HAP-1 (cell line): Measurements from ENCODE around the gene PHF24.
A peak's percentile ranks its signal among the peaks of the same experiment; 100 is the strongest.
"Not testable (repeated sequence)": the region's sequence is repeated elsewhere in the genome, so short reads cannot be mapped to it uniquely, and the experiment has no call there.

Experiments
- DNase-seq, 2 experiments: peaks; one replicate each; pipeline ENCODE4 v3.0.0-alpha.2; 2016 to 2020; ENCODE audit warnings: low spot score in 2 of 2
- H3K27me3 ChIP-seq: fragments of 250-450 bp; sonication (Bioruptor Pico); 2 replicates; pipeline ENCODE4 v1.5.1; 2020; ENCODE audit warnings: low read depth, mild to moderate bottlenecking, moderate library complexity
- H3K36me3 ChIP-seq: fragments of 250-450 bp; sonication (Bioruptor Pico); replicated peaks from 2 replicates; pipeline ENCODE4 v1.5.1; 2020; ENCODE audit warnings: mild to moderate bottlenecking
- H3K4me1 ChIP-seq: fragments of 250-450 bp; sonication (Bioruptor Pico); 2 replicates; pipeline ENCODE4 v1.5.1; 2020; ENCODE audit warnings: mild to moderate bottlenecking
- H3K4me3 ChIP-seq: fragments of 250-450 bp; sonication (Bioruptor Pico); 2 replicates; pipeline ENCODE4 v1.5.1; 2020; ENCODE audit warnings: mild to moderate bottlenecking, moderate library complexity
- H3K9me3 ChIP-seq: fragments of 250-450 bp; sonication (Bioruptor Pico); 2 replicates; pipeline ENCODE4 v1.5.1; 2020; ENCODE audit warnings: mild to moderate bottlenecking, moderate library complexity
- in situ Hi-C: fragments of 300-500 bp; cut with MboI; formaldehyde crosslinking; loops from 3 replicates; pipeline ENCODE4 v1.14.3; 2020; ENCODE audit warnings: low sequenced_read_pairs, inconsistent platforms, mixed read lengths

Gene PHF24

DNA sequence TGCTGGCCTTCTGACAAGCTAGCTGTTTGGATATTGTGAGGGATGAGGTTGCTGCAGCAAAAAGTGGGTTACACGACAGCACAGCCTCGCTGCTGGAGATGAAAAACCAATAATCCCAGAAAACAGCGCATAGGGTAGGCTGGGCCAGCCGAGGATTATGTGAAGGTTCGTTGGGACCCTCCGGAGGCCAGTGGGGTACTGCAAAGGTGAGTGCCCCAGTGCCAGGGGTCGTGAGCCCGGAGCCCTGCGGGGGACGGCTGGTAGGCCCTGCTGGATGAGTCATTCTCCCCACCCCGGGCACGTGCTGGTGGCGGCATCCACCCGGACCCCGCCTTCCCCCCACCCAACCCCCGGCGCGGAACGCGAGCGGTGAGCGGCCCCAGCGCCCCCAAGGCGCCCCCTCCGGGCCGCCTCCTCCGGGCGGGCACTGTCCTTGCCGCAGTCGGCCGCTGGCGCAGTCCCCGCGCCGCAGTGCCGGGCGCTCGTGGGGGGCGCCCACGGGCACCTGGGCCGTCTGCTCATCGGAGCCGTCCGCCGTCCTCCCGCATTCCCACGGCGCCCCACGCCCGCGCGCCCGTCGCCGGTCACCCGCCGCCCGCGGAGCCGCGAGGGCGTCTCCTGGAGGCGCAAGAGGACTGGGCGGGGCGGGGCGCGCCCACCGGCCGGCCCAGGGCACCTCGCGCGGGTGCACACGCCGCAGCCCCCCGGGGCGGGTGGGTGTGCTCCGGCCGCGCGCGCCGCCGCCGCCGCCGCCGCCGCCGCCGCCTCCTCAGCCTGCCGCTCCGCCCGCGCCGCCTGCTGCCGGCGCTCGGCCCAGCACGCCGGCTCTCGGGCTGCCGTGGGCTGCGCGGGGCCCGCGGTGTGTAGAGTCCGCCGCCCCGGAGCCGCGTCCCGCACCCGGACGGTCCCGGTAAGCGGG is at the start of gene PHF24:
Gene PHF24, plus strand, starts transcription at position 794 of the 919 bp plus-strand sequence. CDS start 13,014 bp downstream, outside the sequence.
- Histone ChIP-seq H3K9me3 (no peaks in the 10 kb centered on the region), H3K27me3 (peaks cover 61% of the 10 kb centered on the region), H3K4me1 (no peaks in the 10 kb centered on the region), H3K36me3 (no peaks in the 10 kb centered on the region), H3K4me3 (peak within 1 kb of the TSS; percentile 14)
- peak in 1 of 2 experiments; percentile 21 for DNase-seq
- in situ Hi-C loops = no loop called here

- H3K4me3 ChIP-seq = no peak overlapping the region
- DNase-seq = no peak
- no peaks in the 10 kb centered on the region for H3K36me3 ChIP-seq
- H3K27me3 ChIP-seq = peaks cover 5% of the 10 kb centered on the region; the same call in 1 of the 2 replicates
- no peaks in the 10 kb centered on the region for H3K9me3 ChIP-seq
- H3K4me1 ChIP-seq = no peaks in the 10 kb centered on the region
- in situ Hi-C loops = no loop called here
Observed at GRCh38 chr9:34927061-34927460, 31.0 kb upstream of the PHF24 start.

DNA sequence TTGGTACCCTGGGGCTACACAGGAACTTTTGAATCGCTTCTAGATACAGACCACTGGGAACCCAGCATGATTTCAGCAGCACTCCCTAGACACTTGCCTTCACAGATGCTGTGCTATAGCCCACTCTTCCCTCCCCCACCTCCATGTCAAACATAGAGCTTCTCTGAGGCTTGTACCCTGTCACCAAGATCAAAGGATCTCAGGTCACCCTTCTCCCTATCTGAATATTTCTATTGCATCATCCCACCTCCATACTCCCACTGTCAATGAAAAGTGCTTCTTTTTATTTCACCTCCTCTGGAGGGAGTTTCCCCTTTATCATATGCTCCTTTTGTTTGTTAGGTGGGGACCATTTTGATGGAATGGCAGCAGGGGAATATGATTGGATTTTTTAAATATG is 29.2 kb upstream of the PHF24 start:
- no peaks in the 10 kb centered on the region for H3K4me1 ChIP-seq
- DNase-seq = no peak
- H3K9me3 ChIP-seq = no peaks in the 10 kb centered on the region
- H3K36me3 ChIP-seq = no peaks in the 10 kb centered on the region
- H3K4me3 ChIP-seq = no peak overlapping the region
- H3K27me3 ChIP-seq = 0 out of 2 replicates have a peak, but pooled peaks cover 5% of the 10 kb centered on the region
- in situ Hi-C loops = no loop called here

DNA sequence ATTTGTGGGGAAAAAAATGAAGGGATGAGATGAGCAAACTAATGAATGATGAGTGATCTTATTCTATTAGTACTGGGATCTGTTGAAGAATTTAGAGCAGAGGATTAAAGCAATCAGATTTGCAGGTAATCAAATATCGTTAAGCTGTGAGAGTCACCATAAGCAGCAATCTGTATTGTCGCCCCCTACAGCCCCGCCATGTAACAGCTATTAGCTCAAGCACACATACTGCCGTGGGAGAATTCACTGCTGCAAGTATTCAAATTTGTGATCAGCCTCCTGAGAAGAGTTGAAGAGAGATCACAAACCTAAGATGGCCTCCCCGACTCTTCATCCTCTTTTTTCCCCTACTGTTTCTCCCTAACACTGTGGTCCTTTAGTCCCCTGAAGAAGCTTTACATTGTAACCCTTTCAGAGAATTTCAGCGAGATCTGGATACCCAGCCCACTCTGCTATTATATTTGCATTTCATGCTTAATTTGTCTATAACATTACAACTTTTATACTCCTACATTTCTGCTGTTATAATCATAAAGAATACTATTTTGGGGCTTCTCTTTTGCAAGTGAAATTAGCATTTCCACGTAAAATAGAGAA is 28.5 kb upstream of the PHF24 start:
- Histone ChIP-seq H3K4me1 (no peaks in the 10 kb centered on the region), H3K27me3 (0 out of 2 replicates have a peak, but pooled peaks cover 5% of the 10 kb centered on the region), H3K4me3 (no peak overlapping the region), H3K9me3 (no peaks in the 10 kb centered on the region), H3K36me3 (no peaks in the 10 kb centered on the region)
- DNase-seq = peak; percentile 27 to 65
- in situ Hi-C loops = no loop called here

DNA sequence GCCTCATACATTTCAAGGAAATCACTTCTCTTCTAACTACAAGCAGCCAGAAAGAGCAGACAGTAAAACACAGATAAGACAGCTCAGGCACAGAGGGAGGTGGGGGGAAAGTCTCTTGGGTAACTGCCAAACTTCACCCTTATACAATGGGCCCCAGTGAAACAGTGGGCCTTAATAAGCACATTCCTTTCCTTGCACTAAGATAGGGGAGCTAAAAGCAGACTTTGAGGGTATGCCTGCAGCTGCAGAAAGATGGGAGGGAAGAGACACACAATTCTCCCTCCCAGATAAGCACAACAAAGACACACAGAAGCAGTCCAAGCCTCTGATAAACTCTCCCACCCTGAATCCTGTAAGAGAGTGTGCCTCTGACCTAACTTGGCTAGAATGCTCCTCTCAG is 18.1 kb upstream of the PHF24 start:
- H3K9me3 ChIP-seq, H3K27me3 ChIP-seq, DNase-seq, H3K4me3 ChIP-seq, H3K4me1 ChIP-seq, in situ Hi-C loops, H3K36me3 ChIP-seq: not testable (repeated sequence)

DNA sequence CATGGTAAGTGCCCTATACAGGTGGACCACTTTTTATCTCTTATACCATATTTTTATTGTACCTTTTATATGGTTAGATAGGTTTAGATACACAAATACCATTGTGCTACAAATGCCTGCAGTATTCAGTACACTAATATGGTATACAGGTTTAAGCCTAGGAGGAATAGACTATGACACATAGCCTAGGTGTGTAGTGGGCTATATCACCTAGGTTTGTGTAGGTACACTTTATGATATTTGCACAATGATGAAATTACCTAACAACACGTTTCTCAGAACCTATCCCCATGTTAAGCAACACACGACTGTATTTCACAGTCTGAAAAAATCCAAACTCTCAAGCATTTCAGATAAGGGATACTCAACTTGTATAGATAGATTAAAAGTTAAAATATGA is 9.6 kb upstream of the PHF24 start:
- Histone ChIP-seq H3K4me1 (no peaks in the 10 kb centered on the region), H3K9me3 (no peaks in the 10 kb centered on the region; the same call in 1 of the 2 replicates), H3K36me3 (no peaks in the 10 kb centered on the region), H3K4me3 (no peak overlapping the region), H3K27me3 (0 out of 2 replicates have a peak, but pooled peaks cover 2% of the 10 kb centered on the region)
- in situ Hi-C loops = no loop called here
- DNase-seq = no peak

DNA sequence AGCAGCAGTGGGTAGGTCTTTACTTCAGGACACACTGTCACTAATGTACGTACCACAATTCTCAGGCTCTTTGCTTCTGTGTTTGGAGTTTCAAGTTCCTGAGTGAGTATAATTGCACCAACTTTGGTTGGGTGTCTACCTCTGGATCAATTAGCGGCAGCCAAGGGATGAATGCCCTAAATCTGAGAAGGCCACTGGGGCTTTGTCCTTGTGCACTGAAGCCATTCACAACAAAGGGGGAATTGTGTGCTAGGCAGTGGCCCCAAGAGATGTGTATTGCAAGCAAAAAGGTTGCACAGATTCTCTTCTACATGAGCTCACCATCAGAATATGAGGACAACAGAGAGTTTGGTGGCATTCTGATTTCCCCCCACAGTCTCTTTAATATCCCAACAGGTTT is 3.9 kb upstream of the PHF24 start:
- Histone ChIP-seq H3K9me3 (no peaks in the 10 kb centered on the region; the same call in 1 of the 2 replicates), H3K4me1 (no peaks in the 10 kb centered on the region), H3K4me3 (no peak overlapping the region), H3K36me3 (no peaks in the 10 kb centered on the region), H3K27me3 (peaks cover 39% of the 10 kb centered on the region)
- no peak for DNase-seq
- in situ Hi-C loops = no loop called here

DNA sequence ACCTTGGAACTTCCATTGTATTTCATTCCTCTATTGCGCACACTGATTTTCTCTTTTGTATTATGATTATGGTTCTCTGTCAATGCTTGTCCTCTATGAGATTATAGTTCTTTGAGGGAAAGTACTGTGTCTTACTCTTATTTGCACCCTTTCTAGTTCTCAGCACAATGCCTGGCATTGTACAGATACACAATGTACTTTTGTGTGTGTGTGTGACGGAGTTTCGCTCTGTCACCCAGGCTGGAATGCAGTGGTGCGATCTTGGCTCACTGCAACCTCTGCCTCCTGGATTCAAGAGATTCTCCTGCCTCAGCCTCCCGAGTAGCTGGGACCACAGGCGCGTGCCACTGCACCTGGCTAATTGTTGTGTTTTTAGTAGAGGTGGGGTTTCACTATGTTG is 2.0 kb upstream of the PHF24 start:
- H3K36me3 ChIP-seq, H3K9me3 ChIP-seq, DNase-seq, H3K4me3 ChIP-seq, in situ Hi-C loops, H3K4me1 ChIP-seq: not testable (repeated sequence)
- peaks cover 58% of the 10 kb centered on the region for H3K27me3 ChIP-seq

- no peaks in the 10 kb centered on the region; the same call in 1 of the 2 replicates for H3K9me3 ChIP-seq
- no peak overlapping the region for H3K4me3 ChIP-seq
- no peaks in the 10 kb centered on the region for H3K36me3 ChIP-seq
- DNase-seq = no peak
- no peaks in the 10 kb centered on the region for H3K4me1 ChIP-seq
- in situ Hi-C loops = no loop called here
- H3K27me3 ChIP-seq = peaks cover 58% of the 10 kb centered on the region
Observed at GRCh38 chr9:34956648-34957047, 1.4 kb upstream of the PHF24 start.

DNA sequence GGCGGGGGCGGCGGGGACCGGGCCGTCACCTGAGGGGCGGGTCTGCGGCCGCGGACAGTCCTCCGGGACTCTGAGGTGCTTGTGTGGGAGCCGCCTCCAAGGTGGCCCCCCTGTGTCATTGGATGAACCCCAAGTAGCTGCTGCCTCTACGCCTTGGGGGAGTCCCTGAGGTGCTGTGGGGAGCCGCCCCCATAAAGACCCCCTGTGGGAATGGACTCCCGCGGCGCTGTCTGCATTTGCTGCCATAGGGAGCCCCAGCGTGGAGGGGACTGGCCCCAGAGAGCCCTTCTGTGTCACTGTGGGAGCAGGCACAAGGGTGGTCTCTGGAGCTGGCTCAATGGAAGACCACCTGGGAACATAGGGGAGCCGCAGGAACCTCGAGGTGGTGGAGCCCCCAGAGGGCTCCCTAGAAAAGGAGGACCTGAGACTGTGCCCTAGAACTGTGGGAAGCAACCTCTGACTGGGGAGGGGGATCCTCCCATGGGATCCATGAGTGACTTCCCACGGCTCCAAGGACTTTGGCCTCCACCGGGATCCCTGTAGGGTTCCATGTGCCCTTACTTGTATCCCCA is 412 bp downstream of the PHF24 start:
- no peak for DNase-seq
- in situ Hi-C loops = no loop called here
- Histone ChIP-seq H3K4me3 (peak overlapping the region; percentile 14), H3K9me3 (no peaks in the 10 kb centered on the region), H3K27me3 (peaks cover 64% of the 10 kb centered on the region), H3K4me1 (no peaks in the 10 kb centered on the region), H3K36me3 (no peaks in the 10 kb centered on the region)

DNA sequence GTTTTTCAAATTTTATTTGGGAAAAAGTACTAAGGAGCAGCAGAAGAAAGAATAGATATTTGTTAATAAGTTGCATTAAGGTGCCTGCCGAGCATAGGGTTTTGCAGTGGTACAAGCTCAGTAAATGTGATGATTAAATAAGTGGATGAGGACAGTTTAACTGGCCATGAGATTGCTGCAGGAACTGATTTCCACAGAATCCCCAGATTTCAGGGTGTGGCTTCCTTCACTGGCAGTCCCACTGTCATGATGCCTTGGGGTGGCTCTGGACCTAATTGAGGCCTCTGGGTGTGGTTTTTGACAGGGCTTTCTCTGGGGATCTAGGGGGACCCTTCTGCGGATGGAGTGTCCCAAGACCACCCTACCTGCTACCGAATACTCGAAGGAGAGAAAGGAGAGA is 1.4 kb downstream of the PHF24 start:
- Histone ChIP-seq H3K4me3 (no peak overlapping the region), H3K4me1 (no peaks in the 10 kb centered on the region), H3K27me3 (peaks cover 62% of the 10 kb centered on the region), H3K36me3 (no peaks in the 10 kb centered on the region), H3K9me3 (no peaks in the 10 kb centered on the region)
- no peak for DNase-seq
- in situ Hi-C loops = no loop called here

DNA sequence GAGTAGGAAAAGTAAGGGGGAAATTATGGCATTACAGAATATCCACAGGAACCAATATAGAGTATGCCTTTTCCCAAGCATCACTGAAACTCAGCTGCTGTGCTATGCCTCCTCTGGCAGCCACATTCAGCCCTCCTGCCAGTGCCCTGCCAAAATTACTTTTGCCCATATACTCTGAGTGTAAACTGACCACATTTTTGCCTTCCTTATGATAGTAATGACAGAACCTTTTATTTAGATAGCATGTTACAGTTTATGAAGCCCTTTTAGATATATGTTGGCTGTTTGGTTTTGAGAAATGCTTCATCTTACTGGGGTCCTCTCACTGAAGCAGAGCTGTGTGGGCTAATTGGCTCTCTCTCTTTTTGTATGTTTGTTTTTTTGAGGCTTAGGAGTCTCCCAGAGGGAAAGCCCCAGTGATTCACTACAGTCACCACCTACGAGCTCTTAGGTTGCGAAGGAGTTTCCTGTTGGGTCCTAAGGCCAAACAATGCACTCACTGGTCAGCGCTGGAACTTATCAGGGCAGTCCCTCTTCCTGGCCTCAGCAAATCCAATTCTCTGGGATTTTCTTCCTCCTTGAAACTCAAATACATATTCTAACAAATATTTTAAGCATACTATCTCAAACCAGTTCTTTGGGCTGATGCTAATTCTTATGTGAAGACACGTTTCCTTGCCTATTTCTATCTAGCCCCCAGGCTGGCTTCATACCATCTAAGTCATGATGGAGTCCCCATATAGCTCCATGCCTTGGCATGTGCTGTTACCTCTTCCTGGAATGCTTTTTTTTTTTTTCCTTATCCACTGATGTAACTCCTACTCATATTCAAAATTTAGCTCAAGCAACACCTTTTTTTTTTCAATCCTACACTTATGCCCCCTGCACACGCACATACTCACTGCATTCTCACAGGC is 3.7 kb downstream of the PHF24 start:
- H3K36me3 ChIP-seq = no peaks in the 10 kb centered on the region
- H3K4me1 ChIP-seq = no peaks in the 10 kb centered on the region
- in situ Hi-C loops = no loop called here
- no peak for DNase-seq
- H3K27me3 ChIP-seq = peaks cover 61% of the 10 kb centered on the region
- H3K9me3 ChIP-seq = no peaks in the 10 kb centered on the region
- H3K4me3 ChIP-seq = no peak overlapping the region

GRCh38 chr9:34962546-34962945 is 4.5 kb downstream of the PHF24 start:
- DNase-seq = no peak
- Histone ChIP-seq H3K9me3 (no peaks in the 10 kb centered on the region), H3K4me3 (no peak overlapping the region), H3K36me3 (no peaks in the 10 kb centered on the region), H3K27me3 (peaks cover 58% of the 10 kb centered on the region), H3K4me1 (no peaks in the 10 kb centered on the region)
- in situ Hi-C loops = no loop called here
